Trophoblast cell (in vitro differentiated cells and primary cell): ENCODE data around the gene PPP2R3A.

Experiments
- DNase-seq, 2 donors: peaks; one replicate each; pipeline ENCODE4 v3.0.0-alpha.2; 2016
- H2AFZ ChIP-seq: 2 replicates; pipeline ENCODE4 v1.6.1; 2013; ENCODE audit warnings: low read length, moderate library complexity, mild to moderate bottlenecking; ENCODE audit not compliant: insufficient read depth, poor library complexity
- H2AK5ac ChIP-seq: 2 replicates; pipeline ENCODE4 v1.6.1; 2013; ENCODE audit warnings: mild to moderate bottlenecking, low read length
- H2BK120ac ChIP-seq: 2 replicates; pipeline ENCODE4 v1.6.1; 2013; ENCODE audit warnings: low read length, mild to moderate bottlenecking, moderate library complexity; ENCODE audit not compliant: insufficient read depth, poor library complexity
- H2BK12ac ChIP-seq: 2 replicates; pipeline ENCODE4 v1.6.1; 2013; ENCODE audit warnings: mild to moderate bottlenecking, low read length, moderate library complexity
- H2BK5ac ChIP-seq: 2 replicates; pipeline ENCODE4 v1.6.1; 2013; ENCODE audit warnings: low read length, low read depth, moderate library complexity, mild to moderate bottlenecking; ENCODE audit not compliant: poor library complexity
- H3K14ac ChIP-seq: 2 replicates; pipeline ENCODE4 v1.6.1; 2013; ENCODE audit warnings: mild to moderate bottlenecking, low read length
- H3K18ac ChIP-seq: 2 replicates; pipeline ENCODE4 v1.6.1; 2013; ENCODE audit warnings: mild to moderate bottlenecking, low read length
- H3K23ac ChIP-seq: 2 replicates; pipeline ENCODE4 v1.6.1; 2013; ENCODE audit warnings: low read length
- H3K27ac ChIP-seq: 2 replicates; pipeline ENCODE4 v1.5.1; 2013; ENCODE audit warnings: low read depth, mild to moderate bottlenecking, inconsistent platforms, low read length, moderate library complexity
- H3K27me3 ChIP-seq: 2 replicates; pipeline ENCODE4 v1.6.1; 2013; ENCODE audit warnings: inconsistent platforms, mild to moderate bottlenecking, low read length, moderate library complexity; ENCODE audit not compliant: insufficient read depth
- H3K36me3 ChIP-seq, 2 experiments: 1 replicate in 1 of 2; 2 replicates in 1 of 2; pipeline ENCODE4 v1.6.1; 2013; ENCODE audit warnings: low read length in 2 of 2, mild to moderate bottlenecking in 2 of 2, moderate library complexity in 1 of 2; ENCODE audit not compliant: insufficient read depth in 2 of 2, control insufficient read depth in 1 of 2
- H3K4ac ChIP-seq: 2 replicates; pipeline ENCODE4 v1.6.1; 2013; ENCODE audit warnings: low read depth, mild to moderate bottlenecking, low read length, moderate library complexity
- H3K4me1 ChIP-seq, 2 experiments: 1 replicate in 1 of 2; 2 replicates in 1 of 2; pipeline ENCODE4 v1.6.1; 2013; ENCODE audit warnings: low read length in 2 of 2, mild to moderate bottlenecking in 2 of 2, moderate library complexity in 1 of 2; ENCODE audit not compliant: insufficient read depth in 2 of 2, control insufficient read depth in 1 of 2
- H3K4me2 ChIP-seq: 2 replicates; pipeline ENCODE4 v1.6.1; 2013; ENCODE audit warnings: inconsistent platforms, mild to moderate bottlenecking, low read length, moderate library complexity
- H3K4me3 ChIP-seq: 2 replicates; pipeline ENCODE4 v1.5.1; 2013; ENCODE audit warnings: mild to moderate bottlenecking, low read depth, low read length, inconsistent platforms
- H3K79me1 ChIP-seq: one replicate; pipeline ENCODE4 v1.6.1; 2013; ENCODE audit warnings: low read length
- H3K79me2 ChIP-seq: 2 replicates; pipeline ENCODE4 v1.6.1; 2013; ENCODE audit warnings: low read length, mild to moderate bottlenecking; ENCODE audit not compliant: control insufficient read depth, insufficient read depth, poor library complexity
- H3K9ac ChIP-seq: 2 replicates; pipeline ENCODE4 v1.6.1; 2013; ENCODE audit warnings: mild to moderate bottlenecking, low read length
- H3K9me3 ChIP-seq: 2 replicates; pipeline ENCODE4 v1.6.1; 2013; ENCODE audit warnings: low read depth, mild to moderate bottlenecking, control low read depth, inconsistent platforms, low read length; ENCODE audit not compliant: insufficient read depth
- H4K12ac ChIP-seq: 2 replicates; pipeline ENCODE4 v1.6.1; 2013; ENCODE audit warnings: low read depth, mild to moderate bottlenecking, low read length, moderate library complexity
- H4K8ac ChIP-seq: 2 replicates; pipeline ENCODE4 v1.6.1; 2013; ENCODE audit warnings: low read depth, mild to moderate bottlenecking, low read length, moderate library complexity
- H4K91ac ChIP-seq: one replicate; pipeline ENCODE4 v1.6.1; 2013; ENCODE audit warnings: low read depth, mild to moderate bottlenecking, low read length, moderate library complexity
- WGBS: extraction: QIAGEN DNeasy Blood & Tissue Kit; methylation state at CpG from one replicate; pipeline ENCODE4 v1.1.7; 2013; ENCODE audit warnings: missing lambda C conversion rate; ENCODE audit not compliant: insufficient read length, insufficient coverage; ENCODE audit errors: extremely low coverage; 5-methylcytosine and 5-hydroxymethylcytosine counted together

PPP2R3A gene

DNA sequence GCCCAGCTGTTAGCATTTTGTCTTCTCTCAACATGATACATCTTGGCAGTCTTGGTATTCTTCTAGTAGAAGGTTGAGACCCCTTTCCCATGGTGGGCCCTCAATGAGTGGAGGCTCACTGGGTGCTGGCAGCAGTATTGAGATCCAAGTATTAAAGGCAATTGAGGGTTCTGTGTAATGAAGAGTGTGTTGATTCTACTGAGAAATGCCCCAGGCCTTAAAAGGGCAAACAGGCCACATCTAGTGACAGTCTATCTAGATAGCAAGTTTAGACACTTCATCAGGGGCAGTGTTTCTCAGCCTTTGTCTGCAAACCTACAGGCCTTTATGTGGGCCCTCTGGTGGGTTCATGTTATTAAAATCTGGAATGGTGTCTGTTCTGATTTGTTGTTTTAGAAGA lies 9.5 kb downstream of the PPP2R3A start:
- Histone ChIP-seq H3K18ac (no peak overlapping the region), H3K4me2 (no peak overlapping the region), H3K79me2 (no peaks in the 10 kb centered on the region), H3K9ac (no peak overlapping the region), H3K4ac (no peak overlapping the region), H3K27me3 (no peaks in the 10 kb centered on the region), H3K4me1 (peaks cover 2 to 5% of the 10 kb centered on the region in 2 experiments), H3K14ac (no peak overlapping the region), H4K12ac (no peak overlapping the region), H2BK12ac (no peak overlapping the region), H3K9me3 (no peaks in the 10 kb centered on the region), H2AFZ (no peak overlapping the region), H3K27ac (no peak overlapping the region), H2AK5ac (no peak overlapping the region), H4K8ac (no peak overlapping the region), H3K4me3 (no peak overlapping the region), H4K91ac (no peak overlapping the region), H3K23ac (no peak overlapping the region), H3K36me3 (no peaks in the 10 kb centered on the region), H3K79me1 (no peaks in the 10 kb centered on the region), H2BK5ac (no peak overlapping the region), H2BK120ac (no peak overlapping the region)
- DNase-seq = no peak

DNA sequence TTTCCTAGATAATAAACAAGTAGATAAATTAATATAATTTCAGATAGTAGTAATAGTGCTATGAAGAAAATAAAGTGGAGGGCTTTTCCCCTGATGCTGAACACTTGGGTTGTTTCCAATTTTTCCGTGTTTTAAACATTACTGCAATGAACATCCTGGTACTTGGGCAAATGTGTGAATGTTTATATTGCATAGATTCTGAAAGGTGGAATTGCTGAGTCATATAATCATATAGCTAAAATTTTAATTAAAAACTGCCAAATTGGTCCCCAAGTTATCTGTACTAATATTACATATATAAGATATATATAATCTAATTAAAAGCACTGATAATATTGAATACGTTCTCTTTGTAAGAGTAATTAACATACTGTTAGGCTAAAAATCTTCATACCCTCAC lies 10.0 kb downstream of the PPP2R3A start:
- no peak overlapping the region for H3K14ac ChIP-seq
- H3K79me1 ChIP-seq = no peaks in the 10 kb centered on the region
- no peak overlapping the region for H2BK12ac ChIP-seq
- H3K36me3 ChIP-seq = no peaks in the 10 kb centered on the region
- H2BK120ac ChIP-seq = no peak overlapping the region
- no peaks in the 10 kb centered on the region for H3K27me3 ChIP-seq
- no peaks in the 10 kb centered on the region for H3K79me2 ChIP-seq
- no peak overlapping the region for H4K12ac ChIP-seq
- no peak overlapping the region for H2AFZ ChIP-seq
- no CpG with 5 or more reads among the region's 2 CpGs for WGBS
- no peak for DNase-seq
- H4K8ac ChIP-seq = no peak overlapping the region
- no peaks in the 10 kb centered on the region for H3K9me3 ChIP-seq
- no peak overlapping the region for H4K91ac ChIP-seq
- H3K4me1 ChIP-seq = peaks cover 2 to 4% of the 10 kb centered on the region in 2 experiments
- H3K4me2 ChIP-seq = no peak overlapping the region
- H3K23ac ChIP-seq = no peak overlapping the region
- H3K27ac ChIP-seq = no peak overlapping the region
- H3K18ac ChIP-seq = no peak overlapping the region
- H3K4ac ChIP-seq = no peak overlapping the region
- no peak overlapping the region for H2AK5ac ChIP-seq
- no peak overlapping the region for H2BK5ac ChIP-seq
- H3K4me3 ChIP-seq = no peak overlapping the region
- H3K9ac ChIP-seq = no peak overlapping the region

DNA sequence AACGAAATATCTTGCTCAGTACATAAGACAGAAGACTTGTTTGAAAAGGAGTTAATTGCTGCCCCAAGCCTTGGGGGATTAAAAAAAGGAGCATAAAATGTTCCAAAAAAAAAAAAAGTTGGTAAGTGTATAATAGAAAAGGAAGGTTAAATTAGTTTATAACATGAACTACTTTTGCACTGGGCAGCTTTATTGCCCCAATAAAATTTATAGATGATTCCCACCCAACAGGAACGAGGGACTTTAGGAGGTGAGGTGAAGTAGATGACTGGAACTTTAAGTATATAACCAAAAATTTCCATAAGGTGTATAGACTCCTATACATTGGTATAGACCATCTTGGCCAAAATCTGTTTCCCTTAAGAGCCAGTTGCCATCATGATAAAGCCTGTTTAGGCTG lies 14.8 kb downstream of the PPP2R3A start:
- Histone ChIP-seq H3K23ac (no peak overlapping the region), H3K18ac (no peak overlapping the region), H2AFZ (no peak overlapping the region), H3K4me2 (no peak overlapping the region), H3K27me3 (no peaks in the 10 kb centered on the region), H3K9ac (no peak overlapping the region), H3K9me3 (no peaks in the 10 kb centered on the region), H3K14ac (no peak overlapping the region), H3K4ac (no peak overlapping the region), H3K4me1 (no peaks in the 10 kb centered on the region), H4K12ac (no peak overlapping the region), H3K79me2 (no peaks in the 10 kb centered on the region), H2BK12ac (no peak overlapping the region), H2BK5ac (no peak overlapping the region), H3K79me1 (no peaks in the 10 kb centered on the region), H2BK120ac (no peak overlapping the region), H3K4me3 (no peak overlapping the region), H4K8ac (no peak overlapping the region), H4K91ac (no peak overlapping the region), H2AK5ac (no peak overlapping the region), H3K36me3 (no peaks in the 10 kb centered on the region), H3K27ac (no peak overlapping the region)
- no peak for DNase-seq
- WGBS = no CpG with 5 or more reads among the region's 2 CpGs

DNA sequence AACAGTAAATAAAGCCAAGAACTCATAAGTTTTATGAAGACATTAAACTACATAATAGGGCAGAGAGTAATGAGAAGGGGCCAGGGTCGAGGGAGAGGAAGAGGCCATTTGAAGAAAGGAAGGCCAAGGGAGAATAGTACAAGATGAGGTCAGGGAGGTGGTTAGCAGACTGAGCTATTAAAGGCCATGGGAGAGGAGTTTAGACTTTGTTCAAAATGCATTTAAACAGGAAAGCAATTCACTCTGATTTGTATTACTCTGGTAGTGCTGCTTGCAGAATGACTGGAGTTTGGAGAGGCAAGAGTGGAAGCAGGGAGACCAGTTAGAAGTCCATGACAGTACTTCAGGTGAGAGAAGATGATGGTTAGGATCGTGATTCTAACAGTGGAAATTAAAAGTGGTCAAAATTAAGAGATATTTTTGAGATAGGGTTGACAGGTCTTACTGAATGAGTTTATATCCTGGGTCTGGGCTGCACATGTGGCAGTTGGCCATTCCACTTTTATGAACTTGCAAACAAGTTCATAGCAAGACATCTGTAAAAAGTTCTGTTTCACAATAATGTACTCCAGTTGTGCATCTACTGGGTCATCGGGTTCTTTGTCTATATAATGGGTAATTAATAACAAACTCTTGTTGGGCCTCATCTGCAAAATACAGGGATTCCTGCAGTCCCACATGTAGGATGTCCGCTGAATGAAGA lies 16.3 kb downstream of the PPP2R3A start:
- Histone ChIP-seq H2AK5ac (no peak overlapping the region), H3K4me2 (no peak overlapping the region), H3K36me3 (no peaks in the 10 kb centered on the region), H2BK5ac (no peak overlapping the region), H3K27me3 (no peaks in the 10 kb centered on the region), H3K23ac (no peak overlapping the region), H3K27ac (no peak overlapping the region), H2BK12ac (no peak overlapping the region), H2BK120ac (no peak overlapping the region), H3K18ac (no peak overlapping the region), H3K9ac (no peak overlapping the region), H3K4ac (no peak overlapping the region), H3K14ac (no peak overlapping the region), H4K91ac (no peak overlapping the region), H3K79me2 (no peaks in the 10 kb centered on the region), H3K79me1 (no peaks in the 10 kb centered on the region), H3K4me3 (no peak overlapping the region), H3K9me3 (no peaks in the 10 kb centered on the region), H2AFZ (no peak overlapping the region), H4K12ac (no peak overlapping the region), H3K4me1 (no peaks in the 10 kb centered on the region), H4K8ac (no peak overlapping the region)
- no CpG with 5 or more reads among the region's 4 CpGs for WGBS
- DNase-seq = no peak
